ENCODE data around the gene ANKDD1B.
A peak's percentile ranks its signal among the peaks of the same experiment; 100 is the strongest.
"Not testable (repeated sequence)": the region's sequence is repeated elsewhere in the genome, so short reads cannot be mapped to it uniquely, and the experiment has no call there.

Gene ANKDD1B

DNA sequence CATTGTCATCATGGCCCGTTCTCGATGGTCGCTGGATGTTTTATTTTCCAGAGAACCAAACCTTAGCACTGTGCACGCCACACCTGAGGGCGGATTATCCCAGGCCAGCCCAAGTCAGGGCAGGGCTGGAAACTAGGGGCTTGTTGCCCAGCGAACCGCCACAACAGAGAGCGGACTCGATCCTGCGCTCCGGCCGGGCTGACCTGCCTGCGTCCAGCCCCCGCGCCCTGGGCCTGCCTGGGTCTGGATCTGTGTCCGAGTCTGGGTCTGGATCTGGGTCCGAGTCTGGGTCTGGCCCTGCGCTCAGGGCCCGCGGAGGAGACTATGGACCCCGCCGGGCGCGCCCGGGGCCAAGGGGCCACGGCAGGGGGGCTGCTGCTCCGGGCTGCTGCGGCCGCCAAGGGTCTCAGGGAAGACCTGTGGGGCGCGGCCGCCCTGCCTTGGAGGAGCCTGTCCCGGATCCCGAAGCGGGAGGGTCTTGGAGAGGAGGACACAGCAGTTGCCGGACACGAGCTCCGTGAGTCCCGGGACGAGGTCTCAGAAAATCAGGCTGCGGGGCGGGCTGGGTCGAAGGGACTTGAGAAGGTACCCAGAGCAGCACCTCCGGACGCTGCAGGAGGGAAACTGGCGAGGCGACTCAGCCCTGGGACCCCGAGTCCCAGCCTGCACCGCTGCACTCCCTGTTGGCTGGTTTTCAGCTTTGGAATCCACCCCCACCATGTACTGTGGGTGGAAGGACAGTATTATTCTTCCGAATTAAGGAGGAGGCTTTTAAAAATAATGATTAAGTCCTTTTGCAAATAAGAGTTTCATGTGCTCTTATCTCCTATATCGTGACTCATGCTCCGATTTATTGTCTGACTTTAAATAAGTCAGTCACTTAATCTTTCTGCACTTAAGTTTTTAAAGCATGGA, at the start of gene ANKDD1B:
Gene ANKDD1B (plus strand): TSS at position 143 of the 915 bp plus-strand sequence. CDS start 182 bp downstream, at position 325.
- peak within 1 kb of the TSS; percentile 5 for H3K4me3 ChIP-seq (ENCODE audit: low read depth, low read length)
- no peaks in the 10 kb centered on the region for H3K36me3 ChIP-seq (ENCODE audit: control insufficient read depth in 2 of 2, insufficient read depth in 1 of 2, low read length in 2 of 2)
- peaks cover 15% of the 10 kb centered on the region for H3K4me1 ChIP-seq (ENCODE audit: control insufficient read depth, insufficient read depth, low read length)
- ChIA-PET POLR2A (no interaction called here), CTCF (no interaction called here)
- no peaks in the 10 kb centered on the region for H3K9me3 ChIP-seq (ENCODE audit: control insufficient read depth, insufficient read depth, low read depth, low read length)
- TF ChIP-seq ZFHX2 (tag by site-specific recombination; conservative IDR thresholded peaks at IDR 0.05) (peak; percentile 61), ZNF670 (tag by site-specific recombination; IDR thresholded peaks at IDR 0.05; ENCODE audit: low read depth) (no peak), WT1 (tag by site-specific recombination; IDR thresholded peaks at IDR 0.05) (peak; percentile 69), EGR2 (tag by site-specific recombination; IDR thresholded peaks at IDR 0.05; ENCODE audit: low read depth) (peak; percentile 53; the same call in 1 of the 2 replicates), TCF7L2 (IDR thresholded peaks at IDR 0.05; ENCODE audit: borderline replicate concordance, low read depth, low read length) (no peak), SP7 (tag by site-specific recombination; IDR thresholded peaks at IDR 0.05) (0 out of 2 replicates have a peak, but pooled peaks have one; percentile 15)
- TF ChIP-seq, protein P1, sequence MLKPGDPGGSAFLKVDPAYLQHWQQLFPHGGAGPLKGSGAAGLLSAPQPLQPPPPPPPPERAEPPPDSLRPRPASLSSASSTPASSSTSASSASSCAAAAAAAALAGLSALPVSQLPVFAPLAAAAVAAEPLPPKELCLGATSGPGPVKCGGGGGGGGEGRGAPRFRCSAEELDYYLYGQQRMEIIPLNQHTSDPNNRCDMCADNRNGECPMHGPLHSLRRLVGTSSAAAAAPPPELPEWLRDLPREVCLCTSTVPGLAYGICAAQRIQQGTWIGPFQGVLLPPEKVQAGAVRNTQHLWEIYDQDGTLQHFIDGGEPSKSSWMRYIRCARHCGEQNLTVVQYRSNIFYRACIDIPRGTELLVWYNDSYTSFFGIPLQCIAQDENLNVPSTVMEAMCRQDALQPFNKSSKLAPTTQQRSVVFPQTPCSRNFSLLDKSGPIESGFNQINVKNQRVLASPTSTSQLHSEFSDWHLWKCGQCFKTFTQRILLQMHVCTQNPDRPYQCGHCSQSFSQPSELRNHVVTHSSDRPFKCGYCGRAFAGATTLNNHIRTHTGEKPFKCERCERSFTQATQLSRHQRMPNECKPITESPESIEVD (tag by site-specific recombination; IDR thresholded peaks at IDR 0.05): 0 out of 2 replicates have a peak, but pooled peaks have one; percentile 11
- peak within 1 kb of the TSS; percentile 44; the same call in 1 of the 2 replicates for H3K27ac ChIP-seq (ENCODE audit: extremely low read depth, low read depth, low read length)

DNA sequence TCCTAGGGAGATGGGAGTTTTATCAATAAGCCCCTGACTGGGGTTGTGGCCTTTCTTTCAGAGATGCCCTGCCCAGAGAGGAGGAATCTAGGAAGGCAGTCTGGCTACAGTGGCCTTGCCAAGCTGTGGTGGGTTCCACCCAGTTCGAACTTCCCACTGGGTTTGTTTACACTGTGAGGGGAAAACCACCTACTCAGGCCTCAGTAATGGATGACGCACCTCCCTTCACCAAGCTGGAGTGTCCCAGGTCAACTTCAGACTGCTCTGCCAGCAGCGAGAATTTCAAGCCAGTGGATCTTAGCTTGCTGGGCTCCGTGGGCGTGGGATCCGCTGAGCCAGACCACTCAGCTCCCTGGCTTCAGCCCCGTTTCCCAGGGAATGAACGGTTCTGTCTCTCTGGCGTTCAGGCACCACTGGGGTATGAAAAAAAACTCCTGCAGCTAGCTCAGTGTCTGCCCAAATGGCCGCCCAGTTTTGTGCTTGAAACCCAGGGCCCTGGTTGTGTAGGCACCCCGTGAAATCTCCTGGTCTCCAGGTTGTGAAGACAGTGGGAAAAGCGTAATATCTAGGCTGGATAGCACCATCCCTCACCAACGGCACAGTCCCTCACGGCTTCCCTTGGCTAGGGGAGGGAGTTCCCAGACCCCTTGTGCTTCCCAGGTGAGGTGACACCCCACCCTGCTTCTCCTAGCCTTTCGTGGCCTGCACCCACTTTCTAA, 45.1 kb upstream of the ANKDD1B start:
- H3K4me1 ChIP-seq (ENCODE audit: control insufficient read depth, insufficient read depth, low read length); H3K27ac ChIP-seq (ENCODE audit: extremely low read depth, low read depth, low read length); H3K9me3 ChIP-seq (ENCODE audit: control insufficient read depth, insufficient read depth, low read depth, low read length); H3K36me3 ChIP-seq (ENCODE audit: control insufficient read depth in 2 of 2, insufficient read depth in 1 of 2, low read length in 2 of 2): not testable (repeated sequence)
- H3K4me3 ChIP-seq (ENCODE audit: low read depth, low read length): peak overlapping the region; percentile 25
- CTCF ChIA-PET: interaction anchor here (0.6 to 1.2 kb wide), 2 partner anchors 23 to 571 kb away, joined by 3 to 4 read pairs; no protein-coding TSS in a partner anchor
- POLR2A ChIA-PET: interaction anchor here (1.3 to 2.0 kb wide), 2 partner anchors 151 to 229 kb away, joined by 5 to 7 read pairs; partner anchors contain the start of genes HMGCR and POC5

GRCh38 chr5:75566710-75567309, 44.4 kb upstream of the ANKDD1B start:
- Histone ChIP-seq H3K9me3 (ENCODE audit: control insufficient read depth, insufficient read depth, low read depth, low read length) (no peaks in the 10 kb centered on the region), H3K4me1 (ENCODE audit: control insufficient read depth, insufficient read depth, low read length) (peaks cover 7% of the 10 kb centered on the region), H3K27ac (ENCODE audit: extremely low read depth, low read depth, low read length) (no peak overlapping the region), H3K36me3 (ENCODE audit: control insufficient read depth in 2 of 2, insufficient read depth in 1 of 2, low read length in 2 of 2) (peaks cover 0 to 5% of the 10 kb centered on the region in 2 experiments; a peak in 1 of 3 replicates), H3K4me3 (ENCODE audit: low read depth, low read length) (peak overlapping the region; percentile 25)
- POLR2A ChIA-PET: interaction anchor here (1.3 to 2.0 kb wide), 3 partner anchors 150 to 330 kb away, joined by 3 to 7 read pairs (median 5); partner anchors contain the start of genes ANKRD31, HMGCR and POC5
- CTCF ChIA-PET: no interaction called here
- TF ChIP-seq, protein P1 (tag by site-specific recombination; IDR thresholded peaks at IDR 0.05): peak; percentile 64; the same call in 1 of the 2 replicates
- TF ChIP-seq ZNF473 (tag by site-specific recombination; IDR thresholded peaks at IDR 0.05): no peak
- no peak for TF ChIP-seq AEBP2 (tag by site-specific recombination; IDR thresholded peaks at IDR 0.05; ENCODE audit: borderline replicate concordance)
- TF ChIP-seq IKZF3 (tag by site-specific recombination; IDR thresholded peaks at IDR 0.05): 0 out of 2 replicates have a peak, but pooled peaks have one; percentile 16
- 0 out of 2 replicates have a peak, but pooled peaks have one; percentile 31 for TF ChIP-seq ZNF660 (tag by site-specific recombination; IDR thresholded peaks at IDR 0.05)
- no peak for TF ChIP-seq ZSCAN16 (tag by site-specific recombination; IDR thresholded peaks at IDR 0.05)
- TF ChIP-seq ZBTB21 (tag by site-specific recombination; IDR thresholded peaks at IDR 0.05): no peak
- TF ChIP-seq ZNF629 (tag by site-specific recombination; IDR thresholded peaks at IDR 0.05): peak; percentile 56; the same call in 1 of the 2 replicates
- TF ChIP-seq, protein P2, sequence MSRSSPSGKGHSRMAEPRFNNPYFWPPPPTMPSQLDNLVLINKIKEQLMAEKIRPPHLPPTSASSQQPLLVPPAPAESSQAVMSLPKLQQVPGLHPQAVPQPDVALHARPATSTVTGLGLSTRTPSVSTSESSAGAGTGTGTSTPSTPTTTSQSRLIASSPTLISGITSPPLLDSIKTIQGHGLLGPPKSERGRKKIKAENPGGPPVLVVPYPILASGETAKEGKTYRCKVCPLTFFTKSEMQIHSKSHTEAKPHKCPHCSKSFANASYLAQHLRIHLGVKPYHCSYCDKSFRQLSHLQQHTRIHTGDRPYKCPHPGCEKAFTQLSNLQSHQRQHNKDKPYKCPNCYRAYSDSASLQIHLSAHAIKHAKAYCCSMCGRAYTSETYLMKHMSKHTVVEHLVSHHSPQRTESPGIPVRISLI (tag by site-specific recombination; IDR thresholded peaks at IDR 0.05): peak; percentile 91
- TF ChIP-seq ZNF10 (tag by site-specific recombination; IDR thresholded peaks at IDR 0.05): peak; percentile 31; the same call in 1 of the 2 replicates
- TF ChIP-seq OSR2 (tag by site-specific recombination; IDR thresholded peaks at IDR 0.05): no peak
- TF ChIP-seq, protein P3, sequence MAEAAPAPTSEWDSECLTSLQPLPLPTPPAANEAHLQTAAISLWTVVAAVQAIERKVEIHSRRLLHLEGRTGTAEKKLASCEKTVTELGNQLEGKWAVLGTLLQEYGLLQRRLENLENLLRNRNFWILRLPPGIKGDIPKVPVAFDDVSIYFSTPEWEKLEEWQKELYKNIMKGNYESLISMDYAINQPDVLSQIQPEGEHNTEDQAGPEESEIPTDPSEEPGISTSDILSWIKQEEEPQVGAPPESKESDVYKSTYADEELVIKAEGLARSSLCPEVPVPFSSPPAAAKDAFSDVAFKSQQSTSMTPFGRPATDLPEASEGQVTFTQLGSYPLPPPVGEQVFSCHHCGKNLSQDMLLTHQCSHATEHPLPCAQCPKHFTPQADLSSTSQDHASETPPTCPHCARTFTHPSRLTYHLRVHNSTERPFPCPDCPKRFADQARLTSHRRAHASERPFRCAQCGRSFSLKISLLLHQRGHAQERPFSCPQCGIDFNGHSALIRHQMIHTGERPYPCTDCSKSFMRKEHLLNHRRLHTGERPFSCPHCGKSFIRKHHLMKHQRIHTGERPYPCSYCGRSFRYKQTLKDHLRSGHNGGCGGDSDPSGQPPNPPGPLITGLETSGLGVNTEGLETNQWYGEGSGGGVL (tag by site-specific recombination; IDR thresholded peaks at IDR 0.05): no peak
- TF ChIP-seq ZNF548 (tag by site-specific recombination; IDR thresholded peaks at IDR 0.05): no peak

Data from HEK293 (cell line).